Stimulated activated CD8-positive, alpha-beta memory T cell treated with anti-CD3 and anti-CD28 coated beads, Interleukin-15, amount 100 ng/mL, for 1 hour (primary cell): ENCODE data around the gene PHLPP1.
"Not testable (repeated sequence)": the region's sequence is repeated elsewhere in the genome, so short reads cannot be mapped to it uniquely, and the experiment has no call there.

Experiments used
- DNase-seq: peaks from one replicate; pipeline ENCODE4 v3.0.0-alpha.2; 2020; ENCODE audit warnings: low read depth

The PHLPP1 gene

GRCh38 chr18:62715436-62715758 lies at the start of gene PHLPP1:
Gene PHLPP1 (plus strand): TSS chr18:62715541. CDS start chr18:62715684, 143 bp downstream.
- DNase-seq = no peak

DNA sequence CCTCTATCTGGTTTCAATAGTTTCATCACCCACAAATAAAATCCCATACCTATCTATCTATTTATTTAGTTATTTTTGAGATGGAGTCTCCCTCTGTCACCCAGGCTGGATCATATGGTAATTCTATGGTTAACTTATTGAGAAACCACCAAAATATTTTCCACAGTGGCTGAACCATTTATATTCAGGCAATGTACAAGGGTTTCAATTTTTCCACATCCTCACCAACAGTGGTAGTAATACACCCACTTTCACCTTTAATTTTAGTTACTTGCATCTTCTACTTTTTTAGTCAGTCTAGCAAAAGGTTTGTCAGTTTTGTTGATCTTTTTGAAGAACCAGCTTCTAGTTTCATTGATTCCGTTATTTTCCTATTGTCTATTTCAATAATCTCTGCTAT lies 46.1 kb upstream of the PHLPP1 start:
- no peak for DNase-seq

- DNase-seq = no peak
Observed at GRCh38 chr18:62670573-62670972, 44.8 kb upstream of the PHLPP1 start.

DNA sequence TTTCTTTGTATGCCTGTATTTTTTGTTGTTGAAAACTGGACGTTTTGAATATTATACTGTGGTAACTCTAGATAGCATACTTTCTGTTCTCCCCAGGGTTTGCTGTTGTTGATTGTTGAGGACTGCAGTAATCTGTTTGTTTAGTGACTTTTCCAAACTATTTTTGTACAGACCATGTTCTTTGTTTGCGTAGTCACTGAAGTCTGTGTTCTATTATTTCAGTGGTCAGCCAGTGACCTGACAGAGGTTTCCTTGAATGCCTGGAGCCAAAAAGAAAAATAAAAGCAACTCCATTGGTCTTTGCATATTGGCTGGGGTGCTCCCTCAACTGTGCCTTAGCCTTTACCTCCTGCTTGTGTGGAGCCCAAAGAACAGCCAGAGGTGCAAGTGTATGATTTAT lies 42.7 kb upstream of the PHLPP1 start:
- DNase-seq = no peak

GRCh38 chr18:62678847-62679485 lies 36.4 kb upstream of the PHLPP1 start:
- no peak for DNase-seq

DNA sequence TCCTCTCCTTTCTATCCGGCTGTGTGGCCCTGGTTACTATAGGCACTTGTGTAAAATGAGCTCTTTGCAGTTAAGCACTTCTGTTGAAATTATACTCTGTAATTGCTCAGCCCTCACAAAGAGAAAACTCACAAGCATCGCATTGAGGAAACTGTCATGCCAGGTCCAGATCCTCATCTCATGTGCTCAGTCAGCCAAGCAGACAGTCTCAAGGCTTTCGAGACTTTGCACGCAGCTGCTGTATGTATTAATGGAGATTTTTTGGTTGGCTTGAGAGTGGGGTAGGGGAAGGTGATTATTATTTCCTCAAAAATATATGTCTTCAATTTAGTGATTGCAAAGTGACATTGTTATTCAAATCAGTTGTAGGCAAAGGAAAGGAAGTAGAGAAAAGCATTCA lies 33.0 kb upstream of the PHLPP1 start:
- no peak for DNase-seq

GRCh38 chr18:62683935-62684334 lies 31.4 kb upstream of the PHLPP1 start:
- DNase-seq = no peak

DNA sequence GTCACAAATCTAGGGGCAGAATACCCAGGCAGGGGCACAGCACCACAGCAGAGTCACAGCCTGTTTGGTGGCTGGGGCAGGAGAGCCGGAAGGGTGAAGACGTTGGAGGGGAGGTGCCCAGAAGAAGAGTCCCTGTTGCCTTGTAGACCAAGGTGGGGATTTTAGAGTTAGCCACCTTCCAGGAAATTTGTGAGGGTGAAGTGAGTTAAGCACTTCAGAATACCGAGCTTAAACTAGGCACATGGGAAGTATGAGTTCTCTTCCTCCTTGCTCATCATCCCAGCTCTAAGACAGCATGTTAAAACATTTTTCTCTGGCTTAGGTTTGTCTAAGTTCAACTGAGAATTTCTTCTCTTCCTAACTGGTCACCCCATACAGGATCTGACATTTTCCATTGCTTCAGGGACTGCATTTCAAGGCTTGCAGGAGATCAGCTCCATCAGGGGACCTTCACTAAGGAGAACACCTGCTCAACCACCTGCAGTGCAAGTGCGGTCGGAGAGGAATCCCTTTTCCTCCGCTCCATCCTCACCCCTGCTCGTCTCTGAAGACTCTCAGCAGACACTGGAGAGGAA lies 26.5 kb upstream of the PHLPP1 start:
- DNase-seq = no peak

GRCh38 chr18:62690236-62690815 lies 25.0 kb upstream of the PHLPP1 start:
- no peak for DNase-seq

DNA sequence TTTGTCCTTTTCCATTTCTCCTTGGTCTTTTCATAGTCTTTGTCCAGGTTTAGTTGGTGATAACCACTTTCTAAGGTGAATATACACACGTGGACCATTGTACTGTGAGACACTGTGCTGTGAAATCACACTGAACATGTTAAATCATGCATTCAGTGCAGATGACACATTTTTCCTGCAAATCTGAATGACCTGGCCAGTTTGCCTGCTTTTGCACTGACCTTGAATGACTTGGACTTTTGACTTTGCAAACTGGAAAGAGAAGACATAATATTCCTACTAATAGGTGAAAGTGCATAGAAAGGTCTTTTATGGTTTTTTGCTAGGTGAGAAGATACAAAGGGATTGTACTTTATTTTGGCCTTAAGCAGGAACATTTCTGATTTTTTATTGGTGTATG lies 21.7 kb upstream of the PHLPP1 start:
- DNase-seq = no peak

- no peak for DNase-seq
Observed at GRCh38 chr18:62697636-62698035, 17.7 kb upstream of the PHLPP1 start.

DNA sequence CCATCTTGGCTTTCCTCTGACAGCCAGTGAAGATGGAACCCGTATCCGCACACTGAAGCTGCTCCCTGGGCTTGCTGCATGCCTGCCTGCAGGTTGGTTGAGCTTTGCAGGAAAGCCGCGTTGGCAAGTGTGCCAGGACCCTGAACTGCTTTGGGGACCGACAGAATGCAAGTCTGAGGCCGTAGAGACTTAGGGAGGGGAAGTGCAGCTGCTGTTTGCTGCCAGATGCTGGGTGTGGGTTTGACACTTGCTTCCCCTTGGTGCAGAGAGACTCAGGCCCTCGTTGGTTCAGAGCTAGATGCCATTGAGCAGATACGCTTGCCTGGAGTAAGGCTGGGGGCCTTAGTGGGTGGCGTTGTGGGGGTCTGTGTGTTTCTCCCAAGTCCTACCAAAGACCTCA lies 13.1 kb upstream of the PHLPP1 start:
- DNase-seq = no peak

GRCh38 chr18:62706879-62707278 lies 8.5 kb upstream of the PHLPP1 start:
- DNase-seq = not testable (repeated sequence)

DNA sequence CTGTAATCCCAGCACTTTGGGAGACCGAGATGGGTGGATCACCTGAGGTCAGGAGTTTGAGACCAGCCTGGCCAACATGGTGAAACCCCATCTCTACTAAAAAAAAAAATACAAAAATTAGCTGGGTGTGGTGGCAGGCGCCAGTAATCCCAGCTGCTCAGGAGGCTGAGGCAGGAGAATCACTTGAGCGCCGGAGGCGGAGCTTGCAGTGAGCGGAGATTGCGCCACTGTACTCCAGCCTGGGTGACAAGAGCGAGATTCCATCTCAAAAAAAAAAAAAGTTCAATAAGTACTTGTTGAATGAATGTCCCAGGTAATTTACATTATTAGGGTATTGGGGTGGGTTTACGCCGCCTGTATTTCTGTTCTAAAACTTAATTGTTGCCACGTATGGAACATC lies 5.4 kb upstream of the PHLPP1 start:
- DNase-seq = not testable (repeated sequence)

DNA sequence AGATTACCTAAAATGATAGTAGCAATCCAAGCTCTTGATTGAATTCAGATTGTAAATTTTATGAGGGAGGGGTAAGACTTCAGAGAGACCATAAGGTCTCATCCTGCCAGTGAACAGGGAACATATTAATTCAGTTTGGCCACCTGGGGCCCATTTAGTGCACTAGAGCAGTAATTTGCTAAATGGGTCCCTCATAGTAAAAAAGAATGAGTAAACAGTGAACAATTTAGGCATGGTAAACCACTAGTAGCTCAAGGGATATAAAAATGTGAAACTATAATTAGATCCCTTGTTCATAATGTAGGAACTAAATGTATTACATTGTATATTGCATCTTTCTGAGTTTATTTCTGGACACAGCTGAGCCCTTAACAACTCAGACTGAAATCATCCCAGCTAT lies 4.9 kb upstream of the PHLPP1 start:
- DNase-seq = no peak

DNA sequence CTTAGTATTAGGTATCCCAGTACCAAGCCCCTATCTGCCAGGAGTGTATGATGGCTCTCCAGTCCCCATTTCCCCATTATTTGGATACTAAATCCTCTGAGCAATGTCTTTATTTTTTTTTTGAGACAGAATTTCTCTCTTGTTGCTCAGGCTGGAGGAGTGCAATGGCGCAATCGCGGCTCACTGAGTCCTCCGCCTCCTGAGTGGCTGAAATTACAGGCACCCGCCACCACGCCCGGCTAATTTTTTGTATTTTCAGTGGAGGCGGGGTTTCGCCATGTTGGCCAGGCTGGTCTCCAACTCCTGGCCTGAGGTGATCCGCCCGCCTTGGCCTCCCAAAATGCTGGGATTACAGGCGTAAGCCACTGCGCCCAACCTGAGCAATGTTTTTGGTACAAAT lies 3.6 kb upstream of the PHLPP1 start:
- no peak for DNase-seq

DNA sequence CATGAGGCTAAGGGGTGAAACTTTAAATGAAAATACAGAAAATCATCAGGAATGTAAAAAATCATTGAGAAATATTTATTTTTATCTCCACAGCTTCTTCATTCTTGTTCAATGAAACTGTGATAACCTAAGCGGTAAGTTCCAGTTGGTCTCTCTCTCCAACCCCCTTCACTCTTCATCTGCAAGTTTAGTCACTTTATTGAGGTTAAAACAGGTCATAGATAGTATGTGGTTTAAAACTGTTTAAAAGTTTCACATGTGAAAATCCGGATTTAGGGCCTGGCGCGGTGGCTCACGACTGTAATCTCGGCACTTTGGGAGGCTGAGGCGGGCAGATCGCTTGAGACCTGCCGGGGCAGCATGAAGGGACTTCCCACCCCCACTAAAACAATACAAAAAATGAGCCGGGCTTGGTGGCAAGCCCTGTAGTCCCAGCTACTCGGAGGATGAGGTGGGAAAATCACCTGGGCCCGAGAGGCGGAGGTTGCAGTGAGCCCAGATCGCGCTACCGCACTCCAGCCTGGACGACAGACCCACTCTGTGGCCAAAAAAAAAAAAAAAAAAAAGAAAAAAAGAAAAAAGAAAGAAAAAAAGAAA lies 1.6 kb upstream of the PHLPP1 start:
- DNase-seq = no peak

DNA sequence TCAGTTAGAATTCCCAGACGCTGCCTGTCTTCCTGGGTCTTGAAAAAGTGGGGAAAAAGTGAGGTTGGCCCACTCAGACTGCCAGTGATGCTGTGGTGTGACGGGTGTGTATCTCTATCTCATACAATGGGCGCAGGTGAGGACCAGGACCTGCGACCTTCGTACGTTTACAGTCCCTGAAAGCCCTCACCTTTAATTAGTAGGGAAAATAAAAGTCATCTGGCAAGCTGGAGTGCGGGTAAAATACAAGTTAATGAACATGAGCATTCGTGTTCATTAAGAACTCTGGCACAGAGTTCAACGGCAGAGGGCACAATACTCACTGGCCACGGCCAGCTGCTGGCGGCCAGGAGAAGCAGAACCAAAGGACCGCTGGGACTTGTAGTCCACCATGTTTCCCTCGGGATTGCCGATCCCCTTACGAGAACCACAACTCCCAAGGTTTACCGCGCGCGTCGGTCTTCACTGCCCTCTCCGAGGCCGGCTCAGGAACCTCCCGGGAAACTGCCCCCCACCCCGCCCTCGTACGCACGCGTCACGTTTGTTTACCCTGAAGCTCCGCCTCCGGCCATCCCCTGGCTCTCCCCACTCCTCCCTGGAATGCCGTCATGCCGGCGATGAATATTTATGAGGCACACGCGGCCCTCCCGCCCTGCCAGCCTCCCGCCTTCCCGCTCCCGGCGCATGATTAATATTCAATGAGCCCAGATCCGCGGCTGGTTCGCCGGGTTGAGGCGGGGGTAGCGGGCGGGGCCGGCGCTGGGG lies 488 bp upstream of the PHLPP1 start:
- DNase-seq = peak; percentile 83

GRCh38 chr18:62715759-62716615 lies 646 bp downstream of the PHLPP1 start:
- peak; percentile 17 for DNase-seq

DNA sequence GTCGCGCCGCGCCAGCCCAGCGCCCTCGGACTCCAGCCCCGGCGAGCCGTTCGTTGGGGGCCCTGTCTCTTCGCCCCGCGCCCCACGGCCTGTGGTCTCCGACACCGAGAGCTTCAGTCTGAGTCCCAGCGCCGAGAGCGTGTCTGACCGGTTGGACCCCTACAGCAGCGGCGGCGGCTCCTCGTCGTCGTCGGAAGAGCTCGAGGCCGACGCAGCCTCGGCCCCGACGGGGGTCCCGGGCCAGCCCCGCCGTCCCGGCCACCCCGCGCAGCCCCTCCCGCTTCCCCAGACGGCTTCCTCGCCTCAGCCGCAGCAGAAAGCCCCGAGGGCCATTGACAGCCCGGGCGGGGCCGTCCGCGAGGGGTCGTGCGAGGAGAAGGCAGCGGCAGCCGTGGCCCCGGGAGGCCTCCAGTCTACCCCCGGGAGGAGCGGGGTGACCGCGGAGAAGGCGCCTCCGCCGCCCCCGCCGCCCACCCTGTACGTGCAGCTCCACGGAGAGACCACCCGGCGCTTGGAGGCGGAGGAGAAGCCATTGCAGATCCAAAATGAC lies 1.4 kb downstream of the PHLPP1 start:
- peak; percentile 10 for DNase-seq

GRCh38 chr18:62717169-62717924 lies 2.0 kb downstream of the PHLPP1 start:
- DNase-seq = no peak
